ENCODE results near the gene VMP1. TPM values are rescaled to one million over a fixed set of nuclear protein-coding genes. Genes with fewer than 3 reads are reported as not detected.

Gene VMP1
- total and polyA plus RNA-seq, 2 of the 13 experiments (the other 11 are each of a cell fraction or from before 2014, with no cell fraction given), result 186 to 271 TPM

- no peak overlapping the region for H3K4me3 ChIP-seq (replicated peaks in 1 of 3; ENCODE audit: insufficient read depth in 1 of 3, low read depth in 2 of 3, low read length in 3 of 3)
- H3K36me3 ChIP-seq (replicated peaks in 1 of 2; ENCODE audit: control insufficient read depth in 1 of 2, insufficient read depth in 2 of 2, low read length in 2 of 2), result peaks cover 7 to 31% of the 10 kb centered on the region in 2 experiments
- ChIA-PET CTCF (ENCODE audit: low intra/inter-chr PET ratio, low total read pairs) (no interaction called here), POLR2A (no interaction called here)
- FAIRE-seq (no peak), DNase-seq (ENCODE audit: low spot score) (no peak), ATAC-seq (no peak)
- 97% methylated on average over 3 of the region's 3 CpGs for WGBS (ENCODE audit: low lambda C conversion rate)
- BruUV-seq (replicated peaks), result no TSS peak
- no peaks in the 10 kb centered on the region for H3K9me3 ChIP-seq (ENCODE audit: low read length)
- no peak for TF ChIP-seq ZNF790 (CRISPR knock-in tag; IDR thresholded peaks at IDR 0.05; ENCODE audit: borderline replicate concordance)
- no peak for TF ChIP-seq TFAP4 (IDR thresholded peaks at IDR 0.05; ENCODE audit: borderline replicate concordance, low read depth)
- no peak for TF ChIP-seq ZBTB3 (CRISPR knock-in tag; IDR thresholded peaks at IDR 0.05; ENCODE audit: borderline replicate concordance, low read depth)
- TF ChIP-seq RBFOX2 (IDR thresholded peaks at IDR 0.05; ENCODE audit: low read depth, low read length), result no peak
- TF ChIP-seq ZNF333 (CRISPR knock-in tag; IDR thresholded peaks at IDR 0.05; ENCODE audit: borderline replicate concordance), result no peak
- TF ChIP-seq ZNF362 (CRISPR knock-in tag; IDR thresholded peaks at IDR 0.05; ENCODE audit: borderline replicate concordance), result no peak
- no peak for TF ChIP-seq CREB3 (CRISPR knock-in tag; IDR thresholded peaks at IDR 0.05)
- TF ChIP-seq ZNF430 (CRISPR knock-in tag; IDR thresholded peaks at IDR 0.05), result no peak
- H3K4me2 ChIP-seq (ENCODE audit: low read depth, low read length), result no peak overlapping the region
- no peak overlapping the region for H3K27ac ChIP-seq (ENCODE audit: extremely low read length, insufficient read depth, low read length)
- in situ Hi-C loops (cut with HindIII; ENCODE audit: extremely low pct_ligation_motif_present, low pct_unique_long_range_greater_than_20kb), result no loop called here
- H3K79me2 ChIP-seq (ENCODE audit: insufficient read depth, low read length), result no peaks in the 10 kb centered on the region
- no peak overlapping the region for H2AFZ ChIP-seq (ENCODE audit: low read length)
- intact Hi-C loops (cut with micrococcal nuclease; ENCODE audit: unreplicated experiment), result no loop called here
- H3K4me1 ChIP-seq (ENCODE audit: insufficient read depth, low read length), result peaks cover 10% of the 10 kb centered on the region
- H4K20me1 ChIP-seq (ENCODE audit: insufficient read depth, low read length), result no peaks in the 10 kb centered on the region
- H3K9ac ChIP-seq (ENCODE audit: insufficient read depth, low read depth, low read length), result no peak overlapping the region
- no peaks in the 10 kb centered on the region for H3K27me3 ChIP-seq (ENCODE audit: control insufficient read depth in 1 of 2, insufficient read depth in 2 of 2, low read length in 2 of 2)
These were observed 104.7 kb downstream of the VMP1 start for GRCh38 chr17:59812139-59812538.
